GM18873 (cell line): ENCODE results near the gene TUBB4A.

Experiments
- ATAC-seq: cut with Tn5 transposase; IDR thresholded peaks from one replicate; pipeline ENCODE4 v1.9.1; 2021; ENCODE audit warnings: mild to moderate bottlenecking, moderate library complexity, moderate number of reproducible peaks; ENCODE audit not compliant: unreplicated experiment, low FRiP score

The TUBB4A gene

DNA sequence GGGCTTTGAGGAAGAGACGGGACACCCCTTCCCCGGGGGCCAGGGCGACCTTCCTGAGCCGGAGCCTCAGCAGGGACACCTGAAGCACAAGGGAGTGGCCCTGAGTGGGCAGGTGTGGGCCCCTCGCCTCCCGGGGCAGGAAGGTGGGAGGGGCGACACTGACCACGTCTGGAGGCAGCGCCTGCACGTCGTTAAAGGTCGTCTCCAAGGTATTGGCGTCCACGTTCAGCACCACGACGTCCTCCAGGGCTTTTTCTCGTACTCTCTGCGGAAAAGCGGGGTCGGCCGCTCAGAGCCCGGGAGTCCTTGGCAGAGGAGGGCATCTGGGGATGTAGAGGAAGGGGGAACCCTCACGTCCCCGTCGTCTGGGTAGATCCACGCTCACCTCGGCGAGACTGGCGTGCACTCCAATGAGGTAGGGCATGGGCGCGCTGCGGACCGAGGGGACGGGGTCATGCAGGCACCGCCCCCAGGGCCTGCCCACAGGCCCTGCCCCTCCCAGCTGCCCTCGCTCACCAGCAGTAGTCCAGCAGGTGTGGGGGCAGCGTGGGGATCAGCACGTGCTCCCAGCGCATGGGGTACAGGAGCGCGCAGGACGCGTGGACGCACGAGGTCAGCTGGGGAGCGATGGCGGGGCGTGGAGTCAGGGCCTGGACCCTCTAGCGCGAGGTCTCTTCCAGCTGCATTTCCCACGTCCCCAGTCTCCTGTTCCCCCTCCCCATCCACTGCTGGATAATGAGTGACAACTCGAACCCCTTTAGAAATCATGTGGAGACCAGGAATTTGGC lies 26.6 kb downstream of the TUBB4A start:
- ATAC-seq, result no peak

DNA sequence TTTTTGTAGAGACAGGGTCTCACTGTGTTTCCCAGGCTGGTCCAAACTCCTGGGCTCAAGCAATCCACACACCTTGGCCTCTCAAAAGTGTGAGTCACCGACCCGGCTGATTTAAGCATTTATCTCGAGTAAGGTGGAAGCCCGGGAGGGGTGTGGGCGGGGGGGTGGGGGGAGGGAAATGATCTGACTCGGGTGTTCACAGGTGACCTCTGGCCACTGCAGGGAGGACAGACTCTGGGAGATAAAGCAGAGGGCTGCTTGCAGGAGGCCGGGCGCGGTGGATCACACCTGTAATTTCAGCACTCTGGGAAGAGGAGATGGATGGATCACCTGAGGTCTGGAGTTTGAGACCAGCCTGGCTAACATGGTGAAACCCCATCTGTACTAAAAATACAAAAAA lies 28.5 kb downstream of the TUBB4A start:
- no peak for ATAC-seq

DNA sequence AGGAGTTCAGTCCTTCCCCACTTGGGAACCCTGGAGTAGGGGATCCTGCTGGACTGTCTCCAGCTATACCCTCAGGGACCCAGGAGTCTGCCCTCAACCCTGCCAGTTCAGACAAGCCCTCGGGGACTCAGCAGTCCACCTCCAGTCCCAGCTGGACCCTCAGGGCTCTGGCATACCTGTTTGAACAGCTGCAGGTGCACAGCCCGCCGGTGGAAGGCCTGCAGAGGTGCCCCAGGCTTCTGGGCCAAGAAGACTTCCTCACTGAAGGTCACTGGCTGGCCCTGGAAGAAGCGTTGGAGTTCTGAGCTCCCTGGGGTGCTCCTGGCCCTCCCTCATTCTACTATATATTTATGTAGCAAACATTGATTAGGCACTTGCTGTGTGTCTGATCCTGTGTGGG lies 29.4 kb downstream of the TUBB4A start:
- ATAC-seq, result no peak

DNA sequence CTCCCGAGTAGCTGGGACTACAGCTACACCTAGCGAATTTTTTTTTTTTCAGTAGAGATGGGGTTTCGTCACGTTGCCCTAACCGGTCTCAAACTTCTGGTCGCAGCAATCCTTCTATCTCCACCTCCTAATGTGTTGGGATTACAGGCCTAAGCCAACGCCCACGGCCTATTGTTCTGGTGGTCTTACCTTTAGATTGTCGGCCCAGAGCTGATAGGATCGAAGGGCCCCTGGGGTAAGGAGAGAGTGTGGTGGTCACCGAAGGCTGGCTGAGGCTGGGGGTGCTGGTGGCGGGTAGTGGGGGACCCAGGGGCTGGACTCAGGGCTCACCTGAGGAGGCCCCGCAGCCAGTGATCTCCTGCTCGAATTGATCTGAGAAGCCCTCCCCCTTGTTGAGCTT lies 31.0 kb downstream of the TUBB4A start:
- ATAC-seq, result no peak

DNA sequence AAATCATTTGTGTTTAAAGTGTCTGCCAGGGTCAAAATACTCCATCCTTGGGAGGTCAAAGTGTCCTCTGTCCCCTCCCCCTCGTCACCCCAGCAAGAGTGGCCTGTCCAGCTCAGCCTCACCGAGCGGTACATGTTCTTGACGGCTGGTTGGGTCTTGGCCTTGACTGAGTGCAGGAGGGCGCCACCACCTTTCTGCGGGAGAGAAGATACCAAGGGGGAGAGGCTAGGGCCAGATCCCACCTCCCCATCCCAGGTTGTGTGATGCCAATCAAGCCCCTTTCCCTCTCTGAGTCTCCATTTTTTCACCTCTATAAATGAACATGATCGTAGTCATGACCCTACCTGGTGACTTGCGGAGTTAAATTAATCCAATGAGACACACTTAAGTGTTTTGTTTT lies 31.9 kb downstream of the TUBB4A start:
- ATAC-seq, result no peak

DNA sequence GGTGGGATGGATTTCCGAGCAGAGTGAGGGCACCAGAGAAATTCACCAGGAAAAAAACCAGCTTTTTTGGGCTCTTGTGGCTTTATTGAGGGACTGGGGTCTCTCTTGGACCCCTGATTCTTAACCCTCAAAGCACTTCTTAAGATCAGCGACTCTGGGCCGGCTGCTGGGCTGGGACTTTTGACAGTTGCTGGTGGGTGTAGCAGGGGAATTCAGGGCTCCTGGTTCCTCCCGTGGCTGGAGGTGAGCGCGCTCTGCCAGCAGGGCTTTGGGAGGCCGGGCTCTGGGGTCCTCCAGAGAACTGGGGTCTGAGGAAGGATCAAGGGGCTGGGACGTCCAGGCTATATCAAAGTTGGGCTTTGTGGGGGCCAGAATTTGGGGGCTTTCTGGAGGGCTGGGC lies 34.7 kb downstream of the TUBB4A start:
- no peak for ATAC-seq

DNA sequence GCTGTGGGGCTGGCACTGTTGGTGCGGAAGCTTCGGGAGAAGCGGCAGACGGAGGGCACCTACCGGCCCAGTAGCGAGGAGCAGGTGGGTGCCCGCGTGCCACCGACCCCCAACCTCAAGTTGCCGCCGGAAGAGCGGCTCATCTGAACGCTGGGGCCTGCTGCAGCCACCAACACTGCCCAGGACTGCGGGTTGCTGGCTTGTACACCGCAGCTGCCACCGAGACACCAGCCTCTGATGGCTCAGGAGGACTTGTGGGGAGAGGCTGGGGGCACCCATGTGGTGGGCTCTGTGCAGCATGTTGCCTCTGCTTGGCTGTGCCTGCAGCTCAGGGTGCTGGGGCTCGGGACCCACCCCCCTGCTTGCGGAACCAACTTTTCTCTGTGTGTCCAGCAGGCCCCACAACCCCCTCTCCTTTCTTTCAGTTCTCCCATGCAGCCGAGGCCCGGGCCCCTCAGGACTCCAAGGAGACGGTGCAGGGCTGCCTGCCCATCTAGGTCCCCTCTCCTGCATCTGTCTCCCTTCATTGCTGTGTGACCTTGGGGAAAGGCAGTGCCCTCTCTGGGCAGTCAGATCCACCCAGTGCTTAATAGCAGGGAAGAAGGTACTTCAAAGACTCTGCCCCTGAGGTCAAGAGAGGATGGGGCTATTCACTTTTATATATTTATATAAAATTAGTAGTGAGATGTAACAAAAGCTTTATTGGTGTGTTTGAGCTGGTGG lies 35.4 kb downstream of the TUBB4A start:
- ATAC-seq, result no peak

DNA sequence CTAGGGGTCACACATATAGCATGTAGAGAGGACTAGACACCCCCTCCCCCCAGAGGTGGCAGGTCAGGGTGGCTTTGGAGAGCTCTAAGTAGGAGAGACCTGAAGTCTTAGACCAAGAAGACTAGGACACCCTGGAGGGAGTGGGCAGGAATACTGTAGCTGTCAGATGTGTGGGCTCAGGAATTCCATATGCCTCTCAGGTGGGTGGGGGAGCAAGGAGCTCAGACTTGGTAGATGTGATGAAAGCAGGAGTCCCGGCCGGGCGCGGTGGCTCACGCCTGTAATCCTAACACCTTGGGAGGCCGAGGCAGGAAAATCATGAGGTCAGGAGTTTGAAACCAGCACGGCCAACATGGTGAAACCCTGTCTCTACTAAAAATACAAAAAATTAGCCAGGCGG lies 36.4 kb downstream of the TUBB4A start:
- no peak for ATAC-seq

DNA sequence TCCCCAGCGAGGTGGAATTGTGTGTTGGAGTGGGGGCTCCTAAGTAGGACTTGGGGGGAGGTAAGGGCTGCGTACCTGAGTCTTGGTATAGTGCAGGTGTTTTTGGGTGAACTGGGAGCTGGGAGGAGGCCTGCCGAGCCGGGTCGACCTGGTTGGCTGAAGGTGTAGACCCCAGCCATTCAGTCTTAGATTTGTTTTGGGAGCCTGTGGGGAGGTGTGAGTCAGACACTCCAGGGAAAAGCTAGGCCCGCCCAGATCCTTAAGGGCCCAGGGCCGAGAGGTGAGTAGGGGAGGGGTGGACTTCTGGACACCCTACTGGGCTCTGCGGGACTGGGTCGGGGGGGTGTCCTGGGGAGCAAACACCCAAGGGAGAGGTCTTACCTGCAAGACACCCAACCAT lies 37.1 kb downstream of the TUBB4A start:
- ATAC-seq, result no peak

DNA sequence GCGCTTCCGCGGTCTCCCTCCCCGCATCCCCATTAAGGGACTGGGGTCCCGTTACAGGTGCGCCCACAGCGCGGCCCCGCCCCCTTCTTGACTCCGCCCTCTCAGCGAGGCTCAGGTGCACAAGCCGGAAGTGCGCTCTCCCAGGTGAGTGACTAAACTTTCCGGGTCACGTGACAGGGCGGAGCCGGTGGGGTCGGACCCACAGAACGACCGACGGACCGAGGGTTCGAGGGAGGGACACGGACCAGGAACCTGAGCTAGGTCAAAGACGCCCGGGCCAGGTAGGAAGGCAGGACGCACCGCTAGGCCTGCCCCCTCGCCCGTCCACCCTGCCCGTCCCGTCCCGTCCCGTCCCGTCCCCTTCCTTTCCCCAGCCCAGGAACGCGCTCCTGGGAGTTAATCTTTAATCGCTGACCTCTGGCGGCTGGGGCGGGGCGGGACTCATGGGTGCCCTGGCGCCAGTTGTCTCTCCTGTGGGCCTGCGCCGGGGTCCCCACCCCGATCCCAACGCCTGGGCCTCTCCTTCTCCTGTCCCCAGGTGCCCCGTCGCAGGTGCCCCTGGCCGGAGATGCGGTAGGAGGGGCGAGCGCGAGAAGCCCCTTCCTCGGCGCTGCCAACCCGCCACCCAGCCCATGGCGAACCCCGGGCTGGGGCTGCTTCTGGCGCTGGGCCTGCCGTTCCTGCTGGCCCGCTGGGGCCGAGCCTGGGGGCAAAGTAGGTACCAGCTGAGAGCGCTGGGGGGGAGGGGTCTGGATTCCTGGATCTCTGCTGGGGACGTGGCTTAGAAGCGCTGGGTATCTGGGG lies 37.8 kb downstream of the TUBB4A start, which contains the start of gene CRB3:
Gene CRB3 (plus strand): TSS at position 202 of the 804 bp plus-strand sequence. CDS start 431 bp downstream, at position 633.
- ATAC-seq, result no peak

DNA sequence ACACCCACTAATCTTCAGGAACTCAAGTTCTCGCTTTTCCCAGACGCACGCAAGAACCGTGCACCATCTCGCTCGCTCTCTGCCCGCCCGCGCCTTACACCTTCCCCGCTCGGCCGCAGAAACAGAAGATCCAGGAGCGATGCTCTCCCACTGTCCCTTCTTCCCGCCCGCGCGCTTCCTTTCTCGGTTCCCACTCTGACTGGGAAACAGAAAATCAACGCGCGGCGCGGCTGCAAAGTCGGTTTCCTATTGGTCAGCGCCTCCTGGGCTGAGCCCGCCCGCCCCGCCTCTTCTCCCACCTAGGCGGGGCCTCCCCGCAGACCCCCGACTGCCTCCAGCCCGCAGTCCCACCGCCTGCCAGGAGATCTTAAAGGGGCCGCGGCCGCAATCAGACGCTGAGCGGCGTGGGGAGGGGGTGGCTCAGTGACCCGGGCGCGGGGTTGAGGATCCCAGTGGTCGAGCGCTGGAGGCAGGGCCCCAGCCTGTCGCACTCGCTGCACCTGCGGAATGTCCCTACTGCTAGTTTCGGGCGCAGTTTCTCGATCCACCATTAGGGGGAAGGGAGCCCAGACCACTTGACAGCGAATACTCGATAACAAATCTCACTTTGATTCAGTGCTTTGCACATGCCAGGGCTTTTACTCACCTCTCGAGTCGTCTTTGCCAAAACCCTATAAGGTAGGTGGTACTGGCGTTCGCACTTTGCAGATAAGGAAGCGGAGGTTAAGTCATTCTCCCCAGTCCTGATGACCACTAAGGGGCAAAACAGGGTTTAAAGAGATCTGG lies 41.8 kb downstream of the TUBB4A start:
- peak; percentile 70 for ATAC-seq

DNA sequence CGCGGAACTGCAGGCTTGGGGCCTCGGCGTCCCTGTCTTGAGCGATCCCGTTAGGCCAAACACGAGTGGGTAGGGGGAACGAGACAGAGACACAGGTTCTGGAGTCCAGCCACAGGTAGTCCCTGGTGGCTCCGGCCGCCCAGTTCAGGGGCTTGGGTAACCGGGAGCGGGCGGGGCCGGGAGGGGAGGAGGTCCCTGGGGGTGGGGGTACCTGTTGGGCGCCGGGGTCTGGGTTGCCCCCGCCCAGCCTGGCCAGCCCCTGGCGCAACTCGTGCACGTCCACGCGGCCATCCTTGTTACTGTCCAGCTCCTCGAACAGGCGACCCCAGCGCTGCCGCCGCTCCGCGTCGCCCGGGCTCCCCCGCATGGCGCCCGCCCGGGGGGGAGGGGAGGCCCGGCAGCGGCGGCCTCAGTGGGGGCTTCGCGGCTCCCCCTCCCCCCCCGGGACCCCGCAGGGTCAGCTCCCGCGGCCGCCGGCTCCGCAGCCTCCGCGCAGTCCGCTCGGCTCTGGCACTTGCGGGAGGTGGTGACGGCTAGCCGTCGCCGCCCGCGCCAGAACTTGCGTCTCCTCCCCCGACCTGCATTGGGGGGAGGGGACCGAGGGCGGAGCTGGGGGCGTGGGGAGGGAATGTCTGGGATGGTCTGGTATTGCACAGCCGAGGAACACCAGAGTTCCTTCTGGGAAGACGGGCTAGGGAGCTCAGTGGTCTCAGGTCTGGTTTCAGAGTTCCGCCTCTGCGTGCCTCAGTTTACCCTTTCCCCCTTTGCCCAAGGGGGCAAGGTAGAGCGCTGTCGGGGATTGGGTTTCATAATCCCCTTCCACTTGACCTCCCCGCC lies 42.6 kb downstream of the TUBB4A start, which contains the start of gene SLC25A23:
Gene SLC25A23 (minus strand): TSS at position 531 of the 837 bp plus-strand sequence. CDS start 164 bp downstream, at position 367.
- ATAC-seq, result peak; percentile 3

DNA sequence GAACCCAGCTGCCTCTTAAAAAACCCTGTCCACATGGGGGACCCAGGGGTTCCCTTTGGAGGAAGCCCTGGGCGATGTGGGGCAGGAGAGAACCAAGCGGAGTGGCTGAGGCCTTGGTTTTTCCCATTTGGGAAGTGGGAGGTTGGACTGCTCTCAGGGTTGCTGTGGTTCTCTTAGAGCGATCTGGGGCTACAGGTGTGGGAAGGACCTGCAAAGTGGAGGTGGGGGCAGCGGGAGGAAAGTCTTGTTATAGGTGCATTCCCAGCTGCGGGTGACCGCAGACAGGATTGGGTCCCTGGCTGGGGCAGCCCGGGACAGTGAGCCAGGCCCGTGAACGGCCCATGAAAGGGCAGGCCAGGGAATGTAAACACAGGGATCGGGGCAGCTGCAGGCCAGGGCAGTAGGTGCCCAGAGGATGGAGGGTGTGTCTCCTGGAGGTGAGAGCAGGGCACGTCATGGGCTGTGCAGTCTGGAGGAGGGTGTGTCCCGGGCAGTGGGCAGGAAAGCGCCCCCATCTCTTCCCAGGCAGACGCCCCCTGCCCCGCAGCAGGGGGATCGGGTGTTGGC lies 43.3 kb downstream of the TUBB4A start:
- no peak for ATAC-seq

DNA sequence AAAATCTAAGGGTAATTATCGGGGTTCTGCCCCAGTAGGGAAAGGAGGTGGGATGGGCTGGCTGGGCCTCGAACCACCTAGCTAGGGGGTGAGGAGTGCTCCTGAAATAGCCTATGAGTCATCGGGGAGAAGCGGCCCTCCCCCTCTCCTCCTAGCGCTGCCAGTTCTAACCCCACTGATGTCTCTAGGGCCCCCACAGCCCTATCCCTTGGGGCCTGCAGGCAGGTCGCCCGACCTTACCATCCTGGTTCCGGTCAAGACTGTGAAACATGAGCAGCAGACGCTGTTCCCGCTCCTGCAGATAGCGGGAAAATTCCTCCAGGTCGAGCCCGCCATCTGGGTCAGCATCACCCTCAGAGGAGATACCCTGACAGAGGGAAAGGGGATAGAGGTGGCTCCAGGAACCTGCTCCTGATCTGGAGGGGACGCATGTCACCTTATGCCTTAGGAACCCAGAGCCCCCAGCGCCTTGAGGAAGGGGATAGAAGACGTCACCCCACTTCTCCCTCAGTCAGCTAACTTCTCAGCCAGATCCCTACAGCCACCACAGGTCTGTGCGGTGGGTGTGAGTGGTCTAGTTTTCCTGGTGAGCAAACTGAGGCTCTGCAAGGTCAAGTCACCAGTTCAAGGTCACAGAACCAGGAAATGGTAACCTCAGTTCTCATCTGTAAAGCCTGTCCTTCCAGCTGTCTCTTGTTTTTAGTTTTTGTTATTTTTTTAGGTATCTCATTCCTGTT lies 44.0 kb downstream of the TUBB4A start:
- ATAC-seq, result no peak

DNA sequence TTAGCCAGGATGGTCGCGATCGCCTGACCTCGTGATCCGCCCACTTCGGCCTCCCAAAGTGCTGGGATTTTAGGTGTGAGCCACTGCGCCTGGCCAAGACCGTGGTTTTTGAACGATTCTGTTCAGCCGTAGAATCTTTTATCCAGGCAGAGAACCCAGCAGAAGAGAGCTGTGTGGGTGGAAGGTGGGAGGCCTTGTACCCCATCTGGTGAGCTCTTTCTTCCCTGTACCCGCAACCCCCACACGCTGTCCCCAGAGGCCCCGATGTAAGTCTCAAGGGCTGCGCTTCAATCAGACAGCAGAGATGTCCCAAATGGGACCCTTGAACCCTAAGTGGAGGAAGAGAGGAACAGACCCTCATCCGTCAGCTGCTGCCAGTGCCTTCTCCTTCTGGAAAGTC lies 46.2 kb downstream of the TUBB4A start:
- ATAC-seq, result no peak

DNA sequence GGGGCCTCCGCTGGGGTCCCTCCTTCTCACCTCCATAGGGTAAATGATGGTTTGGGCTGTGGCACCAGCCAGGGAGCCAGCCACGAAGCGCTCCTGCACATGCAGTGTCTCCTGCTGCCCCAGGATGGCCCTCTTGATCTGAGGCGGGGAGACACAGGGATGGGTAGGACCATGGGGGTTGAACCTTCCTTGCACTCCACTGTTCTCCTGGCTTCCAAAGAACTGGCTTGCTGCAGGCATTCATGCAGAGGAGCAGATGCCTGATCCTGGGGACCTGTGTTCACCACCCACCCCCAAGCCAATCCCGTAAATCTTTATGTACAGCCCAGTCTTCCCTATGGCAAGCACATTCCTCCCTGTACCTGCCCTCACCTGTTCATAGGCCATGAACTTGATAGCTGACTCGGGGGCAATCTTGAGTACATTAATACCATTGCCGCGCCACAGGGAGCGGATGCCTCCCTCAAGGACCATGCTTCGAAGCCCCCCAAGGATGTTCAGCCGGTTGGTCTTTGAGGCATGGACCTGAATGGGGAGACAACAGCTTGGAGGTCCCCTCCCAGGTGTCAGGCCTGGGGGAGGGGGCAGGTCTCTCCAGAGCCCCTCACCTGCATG lies 48.1 kb downstream of the TUBB4A start:
- no peak for ATAC-seq

DNA sequence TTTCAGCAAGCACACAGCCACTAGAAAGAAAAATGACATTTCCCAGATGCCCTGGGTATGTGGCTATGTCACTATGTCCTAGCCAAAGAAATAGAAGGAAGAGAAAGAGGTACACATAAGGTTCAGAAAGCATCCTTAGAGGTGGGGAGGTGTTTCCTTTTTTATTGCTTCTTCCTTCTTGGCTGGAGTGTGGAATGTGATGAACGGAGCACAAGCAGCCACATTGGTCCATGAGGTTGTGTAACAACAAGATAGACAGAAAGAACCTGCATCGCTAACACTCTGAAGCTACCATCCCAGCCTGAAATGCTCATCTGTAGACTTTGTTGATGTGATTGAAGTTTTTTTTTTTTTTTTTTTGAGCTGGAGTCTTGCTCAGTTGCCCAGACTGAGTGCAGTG lies 49.2 kb downstream of the TUBB4A start:
- no peak for ATAC-seq

DNA sequence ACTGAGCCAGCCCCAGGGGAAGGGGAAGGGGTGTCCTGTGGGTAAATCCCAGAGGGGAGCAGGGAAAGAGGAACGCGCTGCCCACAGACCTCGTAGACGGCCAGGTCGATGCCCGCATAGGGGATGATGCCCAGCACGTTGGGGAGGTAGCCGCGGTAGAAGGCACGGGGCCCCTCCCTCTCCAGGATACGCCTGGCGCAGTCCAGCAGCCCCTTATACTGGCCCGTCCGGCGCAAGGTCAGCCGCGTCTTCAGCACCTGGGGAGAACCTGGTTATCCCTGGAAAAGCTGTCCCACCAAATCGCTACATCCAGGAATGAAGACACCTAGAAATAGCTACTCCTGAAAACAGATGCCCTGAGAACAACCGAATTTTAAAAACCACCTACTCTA lies 49.9 kb downstream of the TUBB4A start:
- no peak for ATAC-seq
